GM21737 (cell line): ENCODE measurements around the gene SHLD2.
"Not testable (repeated sequence)": the region's sequence is repeated elsewhere in the genome, so short reads cannot be mapped to it uniquely, and the experiment has no call there.

Source experiments
- ATAC-seq: cut with Tn5 transposase; IDR thresholded peaks from one replicate; pipeline ENCODE4 v1.9.1; 2021; ENCODE audit warnings: mild to moderate bottlenecking, moderate library complexity; ENCODE audit not compliant: unreplicated experiment

Gene SHLD2

DNA sequence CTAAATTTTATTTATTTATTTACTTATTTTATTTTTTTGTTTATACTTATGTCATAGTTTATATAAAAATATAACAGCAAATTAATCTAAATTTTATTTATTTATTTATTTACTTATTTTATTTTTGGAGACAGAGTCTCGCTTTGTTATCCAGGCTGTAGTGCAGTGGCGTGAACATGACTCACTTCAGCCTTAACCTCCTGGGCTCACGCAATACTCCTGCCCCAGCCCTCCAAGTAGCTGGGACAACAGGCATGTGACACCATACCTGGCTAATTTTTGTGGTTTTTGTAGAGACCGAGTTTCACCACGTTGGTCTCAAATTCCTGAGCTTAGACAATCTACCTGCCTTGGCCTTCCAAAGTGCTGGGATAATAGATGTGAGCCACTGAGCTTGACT is 115.3 kb downstream of the SHLD2 start:
- not testable (repeated sequence) for ATAC-seq

DNA sequence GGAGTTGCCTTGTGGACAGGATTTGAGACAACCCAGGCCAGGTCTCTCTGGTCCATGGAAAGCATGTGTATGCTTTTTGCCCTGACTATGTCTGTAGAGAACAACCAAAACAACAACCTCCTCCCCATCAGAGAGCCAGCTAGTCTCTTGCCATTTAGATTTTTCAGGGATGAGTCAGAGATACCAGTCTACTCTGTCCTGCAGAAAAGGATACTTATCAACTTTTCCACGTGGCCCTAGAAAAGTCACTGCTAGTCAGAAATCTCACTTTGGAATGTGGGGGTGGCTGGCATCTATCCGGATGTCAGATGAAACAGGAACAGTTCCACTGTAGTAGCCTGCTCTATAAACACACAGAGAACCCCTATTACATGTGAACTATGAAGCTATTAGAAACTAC is 116.8 kb downstream of the SHLD2 start:
- not testable (repeated sequence) for ATAC-seq

DNA sequence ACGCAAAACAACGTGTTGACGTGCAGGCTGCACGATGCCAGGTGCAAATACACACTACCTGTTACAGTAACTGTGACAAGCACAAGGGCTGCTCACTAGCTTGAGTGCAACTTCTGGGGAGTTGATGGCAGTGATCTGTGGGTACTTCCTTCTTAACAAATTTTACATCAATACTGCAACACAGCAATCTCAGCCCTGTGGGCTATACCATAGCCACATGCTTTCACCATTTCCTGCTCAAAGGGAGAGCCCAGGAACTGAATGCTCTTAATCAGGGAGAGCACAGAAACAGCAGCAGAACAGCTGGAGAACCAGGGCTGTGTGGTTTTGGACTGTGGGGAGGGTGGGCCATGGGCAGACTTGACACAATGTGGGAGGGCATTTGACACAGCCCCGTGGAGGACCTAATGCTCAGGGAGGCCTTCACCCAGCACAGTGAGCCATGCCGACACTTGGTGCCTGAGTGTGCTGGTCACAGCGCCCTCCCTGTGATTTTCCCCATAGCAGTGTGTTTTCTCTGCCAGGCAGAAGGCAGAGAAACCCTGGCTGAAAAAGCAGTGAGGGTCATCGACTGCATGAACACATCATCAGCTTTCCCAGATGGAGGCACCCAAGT is 118.3 kb downstream of the SHLD2 start:
- not testable (repeated sequence) for ATAC-seq

DNA sequence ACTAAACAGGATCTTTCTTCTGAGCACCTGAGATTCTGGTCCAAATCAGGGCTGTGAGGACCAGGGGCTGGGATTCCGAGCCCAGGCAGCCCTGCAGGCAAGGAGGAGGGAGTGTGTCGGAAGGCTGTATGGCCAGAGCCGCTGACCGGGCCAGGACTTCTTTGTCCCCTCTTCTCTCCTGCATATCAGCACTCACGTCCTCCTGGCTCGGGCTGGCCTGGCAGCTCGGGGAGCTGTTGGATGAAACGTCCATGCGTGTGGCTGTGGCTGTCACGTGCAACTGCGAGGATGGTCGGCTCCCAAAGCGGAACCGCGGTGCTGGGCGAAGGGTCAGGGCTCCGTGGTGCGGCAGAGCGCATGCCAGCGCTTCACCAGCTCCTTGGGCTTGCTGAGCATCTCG is 118.8 kb downstream of the SHLD2 start:
- ATAC-seq: not testable (repeated sequence)

DNA sequence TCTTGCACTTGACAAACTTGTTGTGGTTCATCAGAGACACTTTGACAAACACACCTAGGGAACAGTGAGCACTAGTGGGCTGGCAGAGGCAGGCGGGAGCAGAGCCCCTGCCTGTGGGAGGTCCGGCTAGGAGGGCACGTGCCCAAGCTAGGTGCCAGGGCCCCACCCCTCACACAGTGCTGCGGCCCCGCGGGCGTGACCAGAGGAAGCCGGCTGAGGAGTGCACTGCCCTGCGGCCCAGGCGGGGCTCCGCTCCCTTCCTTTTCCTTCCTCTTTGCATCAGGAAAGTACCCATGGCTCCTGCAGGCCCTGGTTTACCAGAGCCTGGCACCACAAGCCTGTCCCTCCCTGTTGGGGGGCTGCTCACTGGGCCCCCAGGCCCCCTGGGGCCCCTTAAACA is 121.1 kb downstream of the SHLD2 start:
- ATAC-seq: not testable (repeated sequence)

DNA sequence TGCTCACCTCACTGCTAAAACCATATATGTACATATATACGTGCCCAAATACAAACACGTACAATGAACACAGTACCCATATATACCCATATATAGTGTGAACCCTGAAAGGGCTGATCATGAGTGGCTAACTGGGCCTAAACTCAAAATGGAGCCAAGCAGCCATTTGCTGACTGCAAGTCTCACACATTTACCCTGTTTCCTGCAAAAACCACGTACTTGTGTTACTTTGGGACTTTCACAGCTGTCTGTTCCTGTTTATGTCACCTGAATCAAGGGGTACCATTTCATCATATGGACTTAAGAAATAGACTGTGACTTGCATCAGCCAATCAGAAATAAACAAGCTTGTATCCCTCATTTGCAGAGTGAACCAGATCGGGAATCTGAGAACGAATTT is 124.4 kb downstream of the SHLD2 start:
- not testable (repeated sequence) for ATAC-seq

DNA sequence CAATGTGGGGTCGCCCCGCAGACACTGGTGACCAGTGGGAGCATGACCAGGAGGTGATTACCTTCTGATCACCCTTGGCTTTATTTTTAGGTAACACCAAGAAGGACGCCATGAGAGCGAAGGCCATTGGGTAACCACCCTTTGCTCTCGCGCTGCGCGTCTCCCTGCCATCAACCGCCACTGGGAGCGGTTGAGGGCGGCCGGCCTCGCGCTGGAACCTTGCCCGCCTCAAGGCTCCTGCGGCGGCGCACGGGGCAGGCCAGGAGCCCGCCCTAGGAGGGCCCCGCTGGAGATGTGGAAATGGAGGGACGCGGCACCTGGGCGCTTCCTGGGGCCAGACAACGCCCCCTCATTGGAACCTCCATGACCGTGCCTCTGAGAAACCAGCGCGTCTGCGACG is 127.8 kb downstream of the SHLD2 start:
- ATAC-seq: not testable (repeated sequence)

DNA sequence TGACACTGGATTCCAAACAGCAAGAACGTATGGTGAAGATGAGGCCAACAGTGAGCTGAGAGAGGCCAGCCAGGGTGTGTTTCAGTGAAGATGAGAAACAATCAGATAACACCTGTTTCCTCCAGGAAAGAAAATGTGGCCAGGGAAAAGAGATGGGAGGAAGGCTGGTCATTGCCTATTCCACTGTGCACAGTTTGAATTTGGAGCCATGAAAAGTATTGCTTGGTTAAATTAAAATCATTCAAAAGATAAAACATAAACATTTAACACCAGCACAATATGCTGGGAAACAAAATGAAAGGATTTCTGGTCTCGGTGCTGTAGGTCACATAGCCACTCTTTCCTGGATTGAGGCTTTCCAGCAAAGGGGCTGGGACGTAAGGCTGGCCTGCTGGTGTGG is 130.1 kb downstream of the SHLD2 start, which contains the start of gene NUTM2A:
Gene NUTM2A, plus strand, starts transcription at position 301 of the 400 bp plus-strand sequence. CDS start 383 bp downstream, outside the sequence.
- ATAC-seq: not testable (repeated sequence)

DNA sequence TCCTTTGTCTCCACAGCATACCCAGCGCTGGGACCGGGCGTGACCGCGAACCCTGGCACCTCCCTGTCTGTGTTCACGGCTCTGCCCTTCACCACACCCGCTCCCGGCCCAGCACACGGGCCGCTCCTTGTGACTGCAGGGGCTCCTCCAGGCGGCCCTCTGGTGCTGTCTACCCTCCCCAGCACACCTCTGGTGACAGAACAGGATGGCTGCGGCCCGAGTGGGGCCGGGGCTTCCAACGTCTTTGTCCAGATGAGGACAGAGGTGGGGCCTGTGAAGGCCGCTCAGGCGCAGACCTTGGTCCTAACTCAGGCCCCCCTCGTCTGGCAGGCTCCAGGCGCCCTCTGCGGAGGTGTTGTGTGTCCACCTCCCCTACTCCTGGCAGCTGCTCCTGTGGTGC is 133.2 kb downstream of the SHLD2 start:
- ATAC-seq: not testable (repeated sequence)

DNA sequence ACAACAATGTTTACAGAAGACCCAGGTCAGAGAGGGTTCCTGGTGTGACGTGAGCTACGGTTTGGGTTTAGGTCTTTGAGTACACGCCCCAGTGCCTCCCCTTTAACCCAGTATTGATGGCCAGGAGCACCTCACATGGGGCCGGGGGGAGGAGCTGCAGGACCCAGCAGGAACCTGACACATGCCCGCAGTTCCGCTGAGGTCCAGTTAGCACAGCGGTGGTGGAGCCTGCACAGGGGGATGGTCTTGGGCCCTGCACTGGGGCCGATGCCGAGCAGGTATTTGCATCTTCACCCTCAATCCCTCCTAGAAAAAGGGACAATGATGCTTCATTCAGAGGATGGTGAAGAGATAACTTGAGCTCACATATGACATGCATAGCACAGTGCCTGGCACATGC is 134.2 kb downstream of the SHLD2 start:
- not testable (repeated sequence) for ATAC-seq

DNA sequence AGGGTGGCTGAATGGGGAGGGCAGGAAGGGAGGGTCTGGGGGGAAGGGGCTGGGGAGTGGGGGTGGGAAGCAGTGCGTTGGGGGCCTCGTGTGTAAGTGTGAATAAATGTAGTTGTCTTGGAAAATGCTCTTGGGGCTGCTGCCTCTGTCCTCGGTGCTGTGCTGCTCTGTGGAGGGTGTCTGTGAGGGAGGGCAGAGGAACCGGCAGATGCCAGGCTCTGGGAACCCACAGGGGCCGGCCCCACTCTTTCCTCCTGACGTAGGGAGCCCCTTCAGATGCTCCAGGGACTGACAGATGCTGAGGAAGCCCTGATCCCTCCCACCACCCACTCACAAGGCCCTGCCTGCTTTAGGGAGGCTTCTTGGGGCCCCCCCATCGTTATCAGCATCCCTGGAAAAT is 139.8 kb downstream of the SHLD2 start:
- not testable (repeated sequence) for ATAC-seq

DNA sequence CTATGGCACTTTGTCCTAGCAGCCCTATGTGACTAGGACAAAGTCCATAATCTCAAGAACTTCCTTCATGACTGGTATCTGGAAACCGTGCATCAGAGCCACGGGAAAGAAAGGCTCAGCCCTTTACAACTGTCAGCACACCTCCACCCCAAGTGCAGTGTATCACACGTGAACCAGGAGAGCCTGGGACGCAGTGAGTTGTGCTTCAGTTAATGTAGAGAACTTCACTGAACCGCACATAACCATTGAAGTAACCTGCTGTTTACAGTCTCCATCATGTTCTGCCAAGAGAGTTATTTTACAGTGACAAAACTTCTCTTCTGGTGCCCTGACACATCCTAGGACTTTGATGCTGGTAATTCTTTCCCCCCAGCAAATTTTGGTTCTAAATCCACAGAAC is 142.2 kb downstream of the SHLD2 start:
- ATAC-seq: not testable (repeated sequence)

DNA sequence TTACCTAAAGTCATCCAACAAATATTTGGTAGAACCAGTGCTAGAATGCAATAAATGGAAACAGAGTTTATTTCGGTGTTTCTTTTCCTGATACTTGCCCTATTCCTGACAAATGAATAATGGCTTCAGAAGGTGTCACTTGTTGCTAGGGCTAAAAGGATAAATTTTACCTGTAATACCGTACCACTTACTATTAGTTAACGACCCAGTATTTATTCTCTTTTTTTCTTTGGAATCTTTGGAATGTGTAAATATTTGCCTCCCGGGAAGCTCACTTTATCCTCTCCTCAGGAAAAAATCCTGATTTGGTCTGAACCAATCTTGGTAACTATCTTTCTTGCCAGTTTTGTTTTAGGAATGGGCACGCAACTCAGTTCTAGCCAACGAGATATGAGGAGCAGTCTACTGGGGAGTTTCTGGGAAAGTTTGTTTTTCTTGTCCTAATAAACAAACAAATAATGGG is 144.4 kb downstream of the SHLD2 start:
- ATAC-seq: not testable (repeated sequence)
